ENCODE measurements around the gene TTLL1.

The TTLL1 gene

DNA sequence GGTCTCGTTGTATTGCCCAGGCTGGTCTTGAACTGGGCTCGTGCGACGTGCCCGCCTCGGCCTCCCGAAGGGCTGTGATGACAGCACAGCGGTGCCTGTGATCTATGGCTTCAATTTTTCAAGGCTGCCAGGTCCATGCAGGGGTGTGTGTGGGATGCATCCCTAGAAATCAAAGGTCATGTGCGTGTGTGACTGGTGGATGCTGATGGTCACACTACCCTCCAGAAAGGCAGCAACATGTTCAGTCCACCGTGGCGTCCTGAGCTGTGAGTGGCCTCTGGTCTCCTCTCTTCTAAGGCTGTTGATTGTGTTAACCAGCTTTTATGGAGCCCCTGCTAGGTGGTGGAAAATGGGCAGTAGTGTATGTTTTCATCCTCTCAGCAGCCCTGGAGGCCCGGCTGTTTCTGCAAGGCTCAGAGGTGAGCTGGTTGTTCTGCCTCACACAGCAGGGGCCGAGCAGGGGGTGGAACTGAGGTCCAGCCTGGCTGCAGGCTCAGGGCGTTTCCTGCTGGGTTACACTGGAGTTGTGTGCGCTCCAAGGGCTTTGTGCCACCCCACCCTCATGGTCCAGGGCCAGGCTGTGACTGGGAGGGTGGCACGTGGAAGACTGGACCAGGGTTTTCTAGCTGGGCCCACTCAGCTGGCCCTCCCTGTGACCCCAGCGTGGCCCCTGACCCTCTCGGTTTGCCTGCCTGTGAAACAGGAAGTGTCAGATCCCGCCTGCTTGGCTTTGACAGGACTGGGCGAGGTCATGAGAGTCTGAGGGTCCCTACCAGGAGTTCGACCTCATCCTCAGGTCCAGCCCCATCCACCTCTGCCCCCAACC lies 29.0 kb upstream of the TTLL1 start:
- TF ChIP-seq POLR2AphosphoS5 (IDR thresholded peaks at IDR 0.05; ENCODE audit: low read depth, low read length): no peak
- no peak for TF ChIP-seq TAF1 (IDR thresholded peaks at IDR 0.05; ENCODE audit: borderline replicate concordance, insufficient read depth, low read length)
- TF ChIP-seq FOXP2 (optimal IDR thresholded peaks at IDR 0.05; ENCODE audit: borderline replicate concordance, extremely low read depth, extremely low read length, insufficient read depth): no peak

DNA sequence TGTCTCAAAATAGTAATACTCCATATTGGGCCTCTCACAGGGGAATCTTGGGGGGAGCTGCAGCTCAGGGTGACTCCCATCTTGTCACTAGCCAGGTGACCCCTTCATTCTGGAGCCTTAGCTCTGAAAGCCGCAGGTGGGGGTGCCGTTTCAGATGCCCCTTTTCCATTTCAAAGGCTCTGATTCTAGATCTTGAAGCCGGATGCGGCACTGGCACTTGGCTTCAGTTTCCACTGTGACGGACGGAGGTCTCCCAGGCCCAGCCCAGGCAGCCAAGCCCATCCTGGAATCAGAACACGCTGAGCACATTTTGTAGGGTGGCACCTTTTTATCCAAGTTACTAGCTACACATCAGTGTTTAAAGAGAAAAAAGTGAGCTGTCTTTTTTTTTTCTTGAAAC lies 27.7 kb upstream of the TTLL1 start:
- TF ChIP-seq FOXP2 (optimal IDR thresholded peaks at IDR 0.05; ENCODE audit: borderline replicate concordance, extremely low read depth, extremely low read length, insufficient read depth) (no peak), REST (IDR thresholded peaks at IDR 0.05; ENCODE audit: insufficient read depth in 1 of 2, low read depth in 2 of 2, low read length in 2 of 2) (no peak)

DNA sequence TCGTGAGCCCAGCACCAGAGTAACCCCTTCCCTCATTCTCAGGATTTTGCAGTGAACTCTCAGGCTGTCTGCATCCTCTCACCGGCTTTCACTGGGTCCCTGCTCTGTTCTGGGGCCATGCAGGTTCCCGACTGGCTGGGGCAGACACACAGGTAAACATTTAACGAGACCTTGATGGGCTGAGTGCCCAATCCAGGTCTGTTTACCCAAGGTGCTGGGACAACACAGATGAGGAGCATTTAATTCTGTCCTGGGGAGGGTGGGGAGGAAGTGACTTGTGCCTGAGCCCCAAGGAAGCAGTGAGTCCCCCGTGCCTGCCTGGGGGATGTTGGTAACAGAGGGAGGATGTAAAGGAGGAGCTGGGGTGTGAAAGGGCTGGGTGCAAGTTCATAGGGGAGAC lies 25.8 kb upstream of the TTLL1 start:
- TF ChIP-seq FOXP2 (optimal IDR thresholded peaks at IDR 0.05; ENCODE audit: borderline replicate concordance, extremely low read depth, extremely low read length, insufficient read depth) (no peak), POLR2AphosphoS5 (IDR thresholded peaks at IDR 0.05; ENCODE audit: low read depth, low read length) (no peak), SIN3A (IDR thresholded peaks at IDR 0.05; ENCODE audit: borderline replicate concordance, insufficient read depth, low read length) (no peak), REST (IDR thresholded peaks at IDR 0.05; ENCODE audit: insufficient read depth in 1 of 2, low read depth in 2 of 2, low read length in 2 of 2) (no peak), TAF1 (IDR thresholded peaks at IDR 0.05; ENCODE audit: borderline replicate concordance, insufficient read depth, low read length) (no peak)

DNA sequence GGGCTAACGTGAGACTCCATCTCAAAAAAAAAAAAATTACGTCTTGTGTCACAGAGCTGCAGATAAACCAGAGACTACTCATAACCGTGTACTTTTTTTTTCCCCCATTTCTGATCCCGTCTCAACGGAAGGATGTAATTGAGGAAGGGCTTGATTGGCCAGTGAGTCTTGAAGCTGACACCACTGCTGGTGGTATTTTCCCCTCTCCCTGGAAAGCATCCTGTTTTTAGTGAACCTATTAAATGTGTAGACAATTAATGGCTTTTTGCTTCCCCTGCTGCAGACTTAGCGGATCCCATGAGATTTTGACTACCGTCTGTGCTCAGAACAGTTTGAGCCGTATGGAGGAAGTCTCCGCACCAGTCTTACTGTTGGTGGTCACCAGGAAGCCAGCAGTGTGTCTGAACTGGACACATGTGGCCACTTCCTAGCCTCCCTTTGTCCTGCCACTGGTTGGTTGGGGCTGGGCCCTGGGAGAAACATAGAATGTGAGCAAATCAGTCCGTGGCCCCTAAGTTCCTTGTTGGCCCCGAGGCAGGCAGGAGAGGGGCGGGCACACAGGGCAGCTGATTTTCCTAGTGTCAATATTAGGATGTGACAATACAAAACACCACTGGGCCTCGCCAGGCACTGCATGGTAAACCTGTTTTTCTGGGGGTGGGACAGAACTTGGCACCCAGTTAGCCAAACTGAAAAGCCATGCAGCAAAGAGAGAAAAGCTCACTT lies 24.5 kb upstream of the TTLL1 start:
- TF ChIP-seq REST (IDR thresholded peaks at IDR 0.05; ENCODE audit: insufficient read depth in 1 of 2, low read depth in 2 of 2, low read length in 2 of 2) (no peak), SIN3A (IDR thresholded peaks at IDR 0.05; ENCODE audit: borderline replicate concordance, insufficient read depth, low read length) (no peak), TAF1 (IDR thresholded peaks at IDR 0.05; ENCODE audit: borderline replicate concordance, insufficient read depth, low read length) (no peak), FOXP2 (optimal IDR thresholded peaks at IDR 0.05; ENCODE audit: borderline replicate concordance, extremely low read depth, extremely low read length, insufficient read depth) (no peak), POLR2AphosphoS5 (IDR thresholded peaks at IDR 0.05; ENCODE audit: low read depth, low read length) (no peak)

DNA sequence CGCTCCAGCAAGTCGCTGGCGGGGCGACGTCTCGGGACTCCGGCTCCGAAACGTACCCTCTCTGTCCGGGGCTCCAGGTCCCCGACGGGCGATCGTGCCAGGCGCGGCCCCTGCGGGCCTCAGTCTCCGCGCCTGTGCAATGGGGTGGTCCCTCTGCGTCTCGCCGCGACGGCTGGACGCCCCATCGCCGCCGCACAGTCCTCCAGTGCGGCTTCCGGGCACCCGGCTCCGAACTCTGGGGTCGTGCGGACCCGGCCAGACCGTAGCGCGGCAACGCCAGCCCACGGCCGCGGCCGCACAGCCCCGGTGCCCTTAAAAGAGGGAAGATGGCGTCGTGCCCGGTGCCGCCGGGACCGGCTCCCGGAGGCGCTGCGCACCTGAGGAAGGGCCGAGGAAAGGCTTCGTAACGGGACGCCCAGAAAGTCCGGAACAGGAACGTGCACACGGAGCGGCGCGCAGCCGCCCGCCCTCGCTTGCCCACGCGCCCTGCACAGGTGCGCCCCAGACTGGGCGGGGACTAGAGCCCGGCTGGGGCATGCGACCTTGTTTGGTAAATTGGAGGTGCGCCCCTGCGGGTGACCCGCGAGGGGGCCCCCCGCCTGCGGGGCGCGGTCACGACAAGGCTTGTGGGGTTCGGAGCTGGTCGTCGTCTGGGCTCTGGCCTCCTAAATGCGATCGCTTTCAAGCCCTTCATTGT lies 21.9 kb upstream of the TTLL1 start:
- TF ChIP-seq TAF1 (IDR thresholded peaks at IDR 0.05; ENCODE audit: borderline replicate concordance, insufficient read depth, low read length) (no peak), FOXP2 (optimal IDR thresholded peaks at IDR 0.05; ENCODE audit: borderline replicate concordance, extremely low read depth, extremely low read length, insufficient read depth) (no peak), SIN3A (IDR thresholded peaks at IDR 0.05; ENCODE audit: borderline replicate concordance, insufficient read depth, low read length) (no peak), REST (IDR thresholded peaks at IDR 0.05; ENCODE audit: insufficient read depth in 1 of 2, low read depth in 2 of 2, low read length in 2 of 2) (no peak), POLR2AphosphoS5 (IDR thresholded peaks at IDR 0.05; ENCODE audit: low read depth, low read length) (no peak)

All from PFSK-1 (cell line).